GM21737 (cell line): Measurements from ENCODE around the gene PTPRD.
"Not testable (repeated sequence)": the region's sequence is repeated elsewhere in the genome, so short reads cannot be mapped to it uniquely, and the experiment has no call there.

Experiments used
- ATAC-seq: cut with Tn5 transposase; IDR thresholded peaks from one replicate; pipeline ENCODE4 v1.9.1; 2021; ENCODE audit warnings: mild to moderate bottlenecking, moderate library complexity; ENCODE audit not compliant: unreplicated experiment

Gene PTPRD

GRCh38 chr9:9389904-9390303 lies 1222.9 kb downstream of the PTPRD start:
- ATAC-seq, result no peak

- no peak for ATAC-seq
Observed at GRCh38 chr9:9387511-9388115, 1225.2 kb downstream of the PTPRD start.

GRCh38 chr9:9362332-9362731 lies 1250.5 kb downstream of the PTPRD start:
- ATAC-seq, result no peak

- ATAC-seq, result no peak
Observed at GRCh38 chr9:9352877-9353481, 1259.8 kb downstream of the PTPRD start.

- no peak for ATAC-seq
Observed at GRCh38 chr9:9341203-9341602, 1271.6 kb downstream of the PTPRD start.

GRCh38 chr9:9337129-9337528 lies 1275.7 kb downstream of the PTPRD start:
- no peak for ATAC-seq

GRCh38 chr9:9326749-9327148 lies 1286.1 kb downstream of the PTPRD start:
- ATAC-seq, result no peak

GRCh38 chr9:9319007-9319406 lies 1293.8 kb downstream of the PTPRD start:
- no peak for ATAC-seq

- ATAC-seq, result not testable (repeated sequence)
Observed at GRCh38 chr9:9310743-9311142, 1302.1 kb downstream of the PTPRD start.

GRCh38 chr9:9305600-9305999 lies 1307.2 kb downstream of the PTPRD start:
- ATAC-seq, result no peak

- no peak for ATAC-seq
Observed at GRCh38 chr9:9299134-9299533, 1313.7 kb downstream of the PTPRD start.

- ATAC-seq, result no peak
Observed at GRCh38 chr9:9286001-9286400, 1326.8 kb downstream of the PTPRD start.

- no peak for ATAC-seq
Observed at GRCh38 chr9:9284201-9284600, 1328.6 kb downstream of the PTPRD start.

- no peak for ATAC-seq
Observed at GRCh38 chr9:9283159-9283986, 1329.4 kb downstream of the PTPRD start.

GRCh38 chr9:9275601-9276000 lies 1337.2 kb downstream of the PTPRD start:
- ATAC-seq, result no peak

GRCh38 chr9:9257999-9258498 lies 1354.8 kb downstream of the PTPRD start:
- ATAC-seq, result no peak

- ATAC-seq, result no peak
Observed at GRCh38 chr9:9246726-9247125, 1366.1 kb downstream of the PTPRD start.

GRCh38 chr9:9231946-9232345 lies 1380.9 kb downstream of the PTPRD start:
- no peak for ATAC-seq

GRCh38 chr9:9229269-9229668 lies 1383.5 kb downstream of the PTPRD start:
- no peak for ATAC-seq

GRCh38 chr9:9223175-9223574 lies 1389.6 kb downstream of the PTPRD start:
- no peak for ATAC-seq

GRCh38 chr9:9222730-9223129 lies 1390.1 kb downstream of the PTPRD start:
- no peak for ATAC-seq

- ATAC-seq, result no peak
Observed at GRCh38 chr9:9216934-9217333, 1395.9 kb downstream of the PTPRD start.
